NCI-H510A (cell line): Measurements from ENCODE around the gene CACNA2D3.
"Not testable (repeated sequence)": the region's sequence is repeated elsewhere in the genome, so short reads cannot be mapped to it uniquely, and the experiment has no call there.

Experiments
- DNase-seq: peaks from one replicate; lab custom pipeline; 2025; lab: John Stamatoyannopoulos, UW

The CACNA2D3 gene

DNA sequence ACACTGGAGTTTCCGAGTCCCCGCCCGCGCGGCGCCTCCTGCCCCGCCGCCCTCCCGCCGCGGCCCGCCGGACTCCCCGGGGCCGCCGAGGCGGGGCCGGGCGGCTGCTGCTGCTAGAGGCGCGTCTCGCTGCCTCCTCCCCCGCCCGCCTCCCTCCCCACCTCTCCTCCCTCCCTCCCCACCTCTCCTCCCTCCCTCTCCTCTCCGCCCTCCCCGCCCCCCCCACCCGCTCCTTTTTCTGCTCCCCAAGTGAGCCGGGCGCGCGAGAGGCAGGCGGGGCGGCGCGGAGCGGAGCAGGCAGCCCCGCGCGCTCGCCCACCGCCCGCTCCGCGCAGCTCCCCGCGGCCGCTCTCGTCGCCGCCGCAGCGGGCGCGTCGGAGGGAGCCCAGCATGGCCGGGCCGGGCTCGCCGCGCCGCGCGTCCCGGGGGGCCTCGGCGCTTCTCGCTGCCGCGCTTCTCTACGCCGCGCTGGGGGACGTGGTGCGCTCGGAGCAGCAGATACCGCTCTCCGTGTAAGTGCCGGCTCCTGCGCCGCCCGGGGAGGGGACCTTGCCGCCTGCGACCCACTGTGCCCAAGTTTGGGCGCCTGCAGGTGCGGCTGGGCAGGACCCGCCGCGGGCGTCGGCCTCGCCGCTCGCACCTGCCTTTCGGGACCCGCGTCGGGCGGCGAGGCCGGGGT is at the start of gene CACNA2D3:
Gene CACNA2D3, plus strand, starts transcription at position 229 of the 679 bp plus-strand sequence.
- DNase-seq, result no peak

GRCh38 chr3:54073386-54073785 is 49.0 kb upstream of the CACNA2D3 start:
- no peak for DNase-seq

DNA sequence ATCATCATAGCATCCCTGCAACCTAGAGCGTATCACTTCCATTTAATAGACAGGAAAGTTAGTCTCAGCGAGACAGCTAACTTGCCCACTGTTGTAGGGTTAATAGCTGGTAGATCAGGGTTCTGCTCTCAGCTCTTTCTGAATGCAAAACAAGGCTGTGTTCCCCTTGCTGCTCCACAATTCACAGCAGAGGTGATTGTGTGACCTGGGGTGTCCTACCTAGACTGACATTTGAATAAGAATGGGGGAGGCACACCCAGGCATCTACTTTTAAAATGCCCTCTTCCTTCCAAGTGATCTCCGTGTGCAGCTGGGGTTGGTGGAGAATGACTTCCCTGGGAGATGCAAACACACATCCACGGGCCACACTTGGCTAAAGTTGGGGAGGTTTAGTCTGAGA is 43.0 kb upstream of the CACNA2D3 start:
- no peak for DNase-seq

- no peak for DNase-seq
Observed at GRCh38 chr3:54079730-54080325, 42.5 kb upstream of the CACNA2D3 start.

- no peak for DNase-seq
Observed at GRCh38 chr3:54083921-54084320, 38.4 kb upstream of the CACNA2D3 start.

DNA sequence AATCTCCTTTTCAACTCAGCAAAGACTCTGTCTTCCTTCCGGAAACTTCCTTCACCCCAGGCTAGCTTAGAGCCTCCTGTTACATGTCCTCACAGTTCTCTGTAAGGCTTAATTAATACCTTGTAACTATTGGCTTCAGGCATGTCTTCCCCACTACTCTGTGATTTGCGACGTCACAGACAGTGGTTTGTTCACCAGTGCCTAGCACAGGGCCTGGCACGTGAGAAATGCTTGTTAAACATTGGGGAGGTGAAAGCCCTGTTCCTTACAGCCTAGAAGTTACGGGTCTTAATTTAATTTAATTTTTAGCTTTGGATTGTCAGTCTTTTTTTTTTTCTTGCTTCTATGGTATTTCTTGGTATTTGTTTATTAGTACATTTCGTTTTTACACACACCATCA is 36.4 kb upstream of the CACNA2D3 start:
- no peak for DNase-seq

GRCh38 chr3:54086652-54087405 is 35.5 kb upstream of the CACNA2D3 start:
- DNase-seq, result no peak

GRCh38 chr3:54087581-54088410 is 34.6 kb upstream of the CACNA2D3 start:
- DNase-seq, result no peak

DNA sequence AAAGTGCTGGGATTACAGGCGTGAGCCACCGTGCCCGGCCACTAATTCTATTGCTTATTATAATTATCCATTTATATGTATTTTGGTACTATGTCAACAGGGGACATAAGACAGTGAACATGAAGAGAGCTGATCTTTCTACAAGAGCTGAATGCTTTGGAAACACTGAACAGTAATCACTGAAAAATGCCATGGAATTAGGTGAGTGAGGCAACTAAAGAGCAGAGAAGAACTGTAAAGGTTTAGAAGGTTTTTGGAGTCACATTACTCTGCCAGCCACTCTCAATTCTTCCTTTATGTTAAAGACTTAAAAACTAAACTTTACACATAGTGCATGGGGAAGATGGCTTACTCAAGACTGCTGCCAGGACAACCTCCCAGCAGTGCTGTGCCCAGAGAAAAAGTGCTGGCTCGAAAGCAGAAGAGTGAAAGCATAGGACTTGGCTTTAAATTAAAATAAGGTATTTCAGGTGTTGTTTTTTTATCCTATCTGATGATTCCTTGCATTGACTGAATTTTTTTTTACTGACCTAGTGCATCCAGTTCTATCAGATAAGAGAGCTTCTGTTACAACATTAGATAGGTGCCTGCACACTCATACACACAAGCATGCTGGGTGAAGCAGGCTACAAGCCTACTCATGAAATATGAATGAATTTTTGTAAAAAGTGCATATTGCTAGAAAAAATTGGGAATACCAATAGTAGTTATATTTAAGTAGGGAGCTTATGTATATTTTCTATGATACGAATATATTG is 28.7 kb upstream of the CACNA2D3 start:
- no peak for DNase-seq

DNA sequence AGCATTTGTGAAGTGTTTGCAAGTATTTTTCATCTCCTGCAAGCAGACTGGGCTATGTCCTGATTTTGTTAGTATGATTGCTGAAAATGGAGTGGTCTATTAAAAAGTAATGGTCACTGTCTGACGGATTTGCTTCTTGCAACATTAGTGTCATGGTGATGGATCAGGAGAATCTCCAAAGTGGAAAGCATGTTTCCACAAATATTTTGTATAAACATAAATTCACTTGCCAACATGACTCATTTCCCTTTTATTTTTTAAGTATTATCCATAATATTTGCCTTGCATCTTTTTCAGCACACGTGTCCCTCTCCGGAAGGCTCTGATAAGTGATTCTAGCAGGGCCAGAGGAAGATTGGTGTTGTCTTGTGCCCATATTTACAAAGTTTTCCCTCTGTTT is 27.4 kb upstream of the CACNA2D3 start:
- no peak for DNase-seq

- DNase-seq, result no peak
Observed at GRCh38 chr3:54099381-54099780, 23.0 kb upstream of the CACNA2D3 start.

DNA sequence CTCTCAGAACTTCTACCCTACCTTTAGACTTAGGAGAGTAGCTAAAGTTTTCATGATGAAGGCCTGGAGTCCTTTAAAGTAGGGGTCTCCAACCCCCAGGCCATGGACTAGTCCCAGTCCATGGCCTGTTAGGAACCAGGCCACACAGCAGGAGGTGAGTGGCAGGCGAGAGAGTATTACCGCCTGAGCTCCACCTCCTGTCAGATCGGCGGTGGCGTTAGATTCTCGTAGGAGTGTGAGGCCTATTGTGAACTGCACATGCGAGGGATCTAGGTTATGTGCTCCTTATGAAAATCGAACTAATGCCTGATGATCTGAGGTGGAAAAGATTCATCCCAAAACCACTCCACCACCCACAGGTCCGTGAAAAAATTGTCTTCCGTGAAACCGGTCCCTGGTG is 18.3 kb upstream of the CACNA2D3 start:
- no peak for DNase-seq

DNA sequence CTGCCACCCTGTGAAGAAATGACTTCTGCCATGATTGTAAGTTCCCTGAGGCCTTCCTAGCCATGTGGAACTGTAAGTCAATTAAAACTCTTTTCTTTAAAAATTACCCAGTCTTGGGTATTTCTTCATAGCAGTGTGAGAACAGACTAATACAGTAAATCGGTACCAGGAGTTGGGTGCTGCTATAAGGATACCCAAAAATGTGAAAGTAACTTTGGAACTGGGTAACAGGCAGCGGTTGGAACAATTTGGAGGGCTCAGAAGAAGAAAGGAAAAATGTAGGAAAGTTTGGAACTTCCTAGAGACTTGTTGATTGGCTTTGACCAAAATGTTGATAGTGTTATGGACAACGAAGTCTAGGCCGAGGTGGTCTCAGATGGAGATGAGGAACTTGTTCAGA is 6.2 kb upstream of the CACNA2D3 start:
- not testable (repeated sequence) for DNase-seq

- DNase-seq, result peak; percentile 48
Observed at GRCh38 chr3:54120657-54121413, 1.5 kb upstream of the CACNA2D3 start.

DNA sequence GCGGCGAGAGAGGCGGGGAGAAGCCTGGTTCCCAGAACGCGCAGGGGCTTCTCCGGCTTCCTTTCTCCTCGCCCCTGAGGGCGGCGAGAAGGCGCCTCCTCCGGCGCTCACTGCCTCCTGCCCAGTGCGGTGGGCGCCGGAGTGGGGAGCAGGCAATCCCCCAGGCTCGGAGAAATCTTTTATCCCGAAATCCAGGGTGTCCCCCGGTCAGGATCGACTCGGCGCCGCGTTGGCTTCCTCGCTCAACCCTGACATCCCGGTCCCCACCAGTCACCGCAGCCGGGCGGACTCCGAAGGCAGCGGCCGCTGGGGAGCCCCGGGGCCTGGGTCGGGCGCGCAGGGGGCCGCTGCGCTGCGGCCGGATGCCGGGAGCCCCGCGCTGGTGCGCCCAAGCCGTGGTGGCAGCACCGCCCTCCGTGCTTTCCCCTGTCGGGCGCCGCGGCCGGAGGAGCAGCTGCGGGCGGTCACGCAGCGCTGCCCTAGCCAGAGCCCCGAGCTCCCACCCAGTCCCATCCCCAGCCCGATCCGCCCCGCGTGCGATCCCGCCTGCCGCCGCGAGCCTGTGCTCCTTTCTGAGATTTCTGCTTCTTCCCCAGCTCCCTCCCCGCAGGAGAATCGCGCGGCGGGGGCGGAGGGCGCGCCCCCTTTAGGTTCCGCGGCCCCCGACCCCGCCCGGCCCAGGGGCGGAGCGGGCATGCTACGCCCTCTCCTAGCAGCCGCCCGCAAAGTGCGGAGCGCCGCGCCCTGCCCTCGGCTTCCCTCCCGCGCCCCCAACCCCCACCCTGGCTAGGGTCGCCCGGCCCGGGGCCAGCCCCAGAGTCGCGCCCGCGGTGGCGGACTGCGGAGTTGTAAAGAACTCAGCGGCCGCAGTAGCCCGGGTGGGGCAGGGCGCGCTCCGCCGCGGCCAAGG is 683 bp upstream of the CACNA2D3 start:
- no peak for DNase-seq

DNA sequence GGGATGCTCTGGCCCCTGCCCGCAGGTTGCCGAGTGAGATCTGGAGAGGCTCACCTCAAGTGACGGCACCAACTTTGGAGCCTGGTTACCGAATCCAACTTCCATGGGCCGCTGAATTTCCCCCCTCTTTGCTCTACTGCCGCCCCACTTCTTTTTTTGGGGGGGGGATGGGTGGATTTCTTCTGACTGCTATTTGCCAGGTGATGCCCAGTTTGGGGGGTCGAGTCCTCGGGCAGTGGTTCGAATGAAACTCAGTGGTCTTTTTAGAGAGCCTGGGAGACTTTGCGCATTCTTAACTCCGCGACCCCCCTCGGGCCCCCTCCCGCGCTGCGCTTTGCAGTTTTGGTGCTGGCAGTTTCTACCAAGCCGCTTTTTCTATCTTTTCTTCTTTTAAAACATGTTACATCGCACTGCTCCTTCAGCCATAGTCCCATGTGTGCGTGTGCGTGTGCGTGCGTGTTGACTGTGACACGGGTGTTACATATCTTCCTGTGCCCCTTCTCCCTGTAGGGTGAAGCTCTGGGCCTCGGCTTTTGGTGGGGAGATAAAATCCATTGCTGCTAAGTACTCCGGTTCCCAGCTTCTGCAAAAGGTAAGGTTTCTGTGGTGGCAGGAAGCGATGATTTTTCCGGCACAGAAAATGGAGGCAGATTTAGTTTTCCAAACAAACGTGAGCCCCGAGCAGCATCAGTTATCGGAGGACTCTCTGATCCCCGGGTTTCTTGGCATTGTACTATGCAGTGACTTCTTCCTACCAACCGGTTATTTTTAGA is 837 bp downstream of the CACNA2D3 start:
- DNase-seq, result no peak

- no peak for DNase-seq
Observed at GRCh38 chr3:54123776-54124196, 1.4 kb downstream of the CACNA2D3 start.

DNA sequence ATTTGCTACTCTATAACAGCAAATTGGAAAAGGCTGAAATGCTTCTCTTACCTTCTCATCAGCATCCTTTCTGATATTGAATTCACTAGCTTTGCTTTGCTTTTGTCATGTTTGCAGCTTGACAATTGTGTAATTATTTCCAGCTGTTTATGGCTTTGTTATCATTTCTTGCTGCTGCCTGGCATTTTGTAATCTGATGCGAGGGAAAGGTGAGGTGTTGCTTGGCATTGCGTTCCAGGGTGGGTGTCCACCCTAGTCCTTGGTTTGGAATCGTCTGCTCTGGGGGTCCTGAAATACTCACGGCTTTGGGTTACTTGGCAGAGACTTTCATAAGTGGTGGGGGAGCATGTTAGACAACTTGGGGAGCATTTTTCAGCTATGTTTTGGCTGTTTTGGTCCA is 2.9 kb downstream of the CACNA2D3 start:
- DNase-seq, result no peak

GRCh38 chr3:54126551-54126950 is 4.2 kb downstream of the CACNA2D3 start:
- no peak for DNase-seq
